Astrocyte of the spinal cord (primary cell): ENCODE measurements around the gene USP22.
A peak's percentile ranks its signal among the peaks of the same experiment; 100 is the strongest.

Source experiments
- DNase-seq: peaks from one replicate; pipeline ENCODE4 v3.0.0; 2011; ENCODE audit warnings: low read depth, low spot score
- H3K4me3 ChIP-seq: 2 replicates; pipeline ENCODE4 v1.5.1; 2011; ENCODE audit warnings: low read depth, mild to moderate bottlenecking, low read length, moderate library complexity
- in situ Hi-C: cut with HindIII; loops from 2 replicates; pipeline ENCODE4 v1.10.0; 2017; ENCODE audit warnings: low sequenced_read_pairs
- TF ChIP-seq, protein P1 (sequence below): IDR thresholded peaks from 2 replicates; pipeline ENCODE4 v1.5.1; 2012; ENCODE audit warnings: low read depth, mild to moderate bottlenecking, low read length, inconsistent platforms

USP22 gene

GRCh38 chr17:21049457-21049856 lies 6.6 kb upstream of the USP22 start:
- in situ Hi-C loops = no loop called here
- H3K4me3 ChIP-seq = no peak overlapping the region
- TF ChIP-seq, protein P1, sequence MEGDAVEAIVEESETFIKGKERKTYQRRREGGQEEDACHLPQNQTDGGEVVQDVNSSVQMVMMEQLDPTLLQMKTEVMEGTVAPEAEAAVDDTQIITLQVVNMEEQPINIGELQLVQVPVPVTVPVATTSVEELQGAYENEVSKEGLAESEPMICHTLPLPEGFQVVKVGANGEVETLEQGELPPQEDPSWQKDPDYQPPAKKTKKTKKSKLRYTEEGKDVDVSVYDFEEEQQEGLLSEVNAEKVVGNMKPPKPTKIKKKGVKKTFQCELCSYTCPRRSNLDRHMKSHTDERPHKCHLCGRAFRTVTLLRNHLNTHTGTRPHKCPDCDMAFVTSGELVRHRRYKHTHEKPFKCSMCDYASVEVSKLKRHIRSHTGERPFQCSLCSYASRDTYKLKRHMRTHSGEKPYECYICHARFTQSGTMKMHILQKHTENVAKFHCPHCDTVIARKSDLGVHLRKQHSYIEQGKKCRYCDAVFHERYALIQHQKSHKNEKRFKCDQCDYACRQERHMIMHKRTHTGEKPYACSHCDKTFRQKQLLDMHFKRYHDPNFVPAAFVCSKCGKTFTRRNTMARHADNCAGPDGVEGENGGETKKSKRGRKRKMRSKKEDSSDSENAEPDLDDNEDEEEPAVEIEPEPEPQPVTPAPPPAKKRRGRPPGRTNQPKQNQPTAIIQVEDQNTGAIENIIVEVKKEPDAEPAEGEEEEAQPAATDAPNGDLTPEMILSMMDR = no peak
- no peak for DNase-seq

GRCh38 chr17:21046216-21046615 lies 3.4 kb upstream of the USP22 start:
- TF ChIP-seq, protein P1 = no peak
- in situ Hi-C loops = no loop called here
- DNase-seq = no peak
- no peak overlapping the region for H3K4me3 ChIP-seq

- in situ Hi-C loops = no loop called here
- H3K4me3 ChIP-seq = no peak overlapping the region
- TF ChIP-seq, protein P1 = no peak
- DNase-seq = no peak
These were observed 2.2 kb upstream of the USP22 start for GRCh38 chr17:21044971-21045370.

GRCh38 chr17:21043296-21044232 lies 753 bp upstream of the USP22 start:
- TF ChIP-seq, protein P1 = peak; percentile 89
- H3K4me3 ChIP-seq = peak overlapping the region; percentile 55
- DNase-seq = peak; percentile 100
- in situ Hi-C loops = no loop called here

- peak overlapping the region; percentile 86 for H3K4me3 ChIP-seq
These were observed 912 bp downstream of the USP22 start for GRCh38 chr17:21041741-21042457.

More at GRCh38 chr17:21041741-21042457, 912 bp downstream of the USP22 start:
- TF ChIP-seq, protein P1 = no peak
- in situ Hi-C loops = no loop called here
- DNase-seq = peak; percentile 79
